ENCODE data around the gene MORN4.

Gene MORN4

GRCh38 chr10:97573672-97574071, 59.6 kb downstream of the MORN4 start:
- no peak for DNase-seq (ENCODE audit: low read depth)

GRCh38 chr10:97573021-97573420, 60.3 kb downstream of the MORN4 start:
- DNase-seq (ENCODE audit: low read depth): no peak

GRCh38 chr10:97572214-97572989, 60.9 kb downstream of the MORN4 start, which contains the start of gene ANKRD2:
ANKRD2 (plus strand) TSS chr10:97572779; CDS start chr10:97572789, 10 bp downstream.
- peak; percentile 69 for DNase-seq (ENCODE audit: low read depth)

GRCh38 chr10:97571622-97572021, 61.7 kb downstream of the MORN4 start:
- DNase-seq (ENCODE audit: low read depth): no peak

- no peak for DNase-seq (ENCODE audit: low read depth)
Measured at GRCh38 chr10:97570789-97571471, 62.4 kb downstream of the MORN4 start.

GRCh38 chr10:97570146-97570788, 63.0 kb downstream of the MORN4 start:
- no peak for DNase-seq (ENCODE audit: low read depth)

GRCh38 chr10:97567891-97568290, 65.4 kb downstream of the MORN4 start:
- no peak for DNase-seq (ENCODE audit: low read depth)

GRCh38 chr10:97566336-97566996, 66.8 kb downstream of the MORN4 start:
- no peak for DNase-seq (ENCODE audit: low read depth)

- DNase-seq (ENCODE audit: low read depth): peak; percentile 74
Measured at GRCh38 chr10:97564776-97565175, 68.5 kb downstream of the MORN4 start.

Measured in amniotic epithelial cell (primary cell).